ENCODE results near the gene SH3BP2.
A peak's percentile ranks its signal among the peaks of the same experiment; 100 is the strongest.

The SH3BP2 gene

GRCh38 chr4:2835978-2836377, 43.1 kb downstream of the SH3BP2 start:
- DNase-seq = no peak

- no peak for DNase-seq
These were observed 43.5 kb downstream of the SH3BP2 start for GRCh38 chr4:2836391-2836859.

GRCh38 chr4:2837110-2837903, 44.4 kb downstream of the SH3BP2 start:
- DNase-seq = no peak

- DNase-seq = no peak
These were observed 45.1 kb downstream of the SH3BP2 start for GRCh38 chr4:2837904-2838496.

GRCh38 chr4:2839060-2839459, 46.2 kb downstream of the SH3BP2 start:
- DNase-seq = no peak

- DNase-seq = no peak
These were observed 49.9 kb downstream of the SH3BP2 start for GRCh38 chr4:2842687-2843262.

GRCh38 chr4:2843263-2843940, 50.5 kb downstream of the SH3BP2 start, which contains the start of gene ADD1:
Gene ADD1, plus strand, starts transcription at chr4:2843844. Its CDS starts 32,072 bp downstream, at chr4:2875916.
- DNase-seq = peak; percentile 66 to 85

GRCh38 chr4:2843941-2844584, 51.2 kb downstream of the SH3BP2 start:
- no peak for DNase-seq

- no peak for DNase-seq
These were observed 53.3 kb downstream of the SH3BP2 start for GRCh38 chr4:2846172-2846571.

GRCh38 chr4:2847302-2847871, 54.5 kb downstream of the SH3BP2 start:
- DNase-seq = no peak

- no peak for DNase-seq
These were observed 55.6 kb downstream of the SH3BP2 start for GRCh38 chr4:2848449-2848848.

GRCh38 chr4:2849267-2850152, 56.6 kb downstream of the SH3BP2 start:
- no peak for DNase-seq

- no peak for DNase-seq
These were observed 58.3 kb downstream of the SH3BP2 start for GRCh38 chr4:2850966-2851798.

GRCh38 chr4:2852481-2852921, 59.6 kb downstream of the SH3BP2 start:
- no peak for DNase-seq

GRCh38 chr4:2855584-2855983, 62.7 kb downstream of the SH3BP2 start:
- no peak for DNase-seq

- no peak for DNase-seq
These were observed 63.4 kb downstream of the SH3BP2 start for GRCh38 chr4:2856266-2856665.

GRCh38 chr4:2857349-2857927, 64.6 kb downstream of the SH3BP2 start:
- no peak for DNase-seq

GRCh38 chr4:2858451-2859217, 65.7 kb downstream of the SH3BP2 start:
- no peak for DNase-seq

GRCh38 chr4:2859514-2859913, 66.6 kb downstream of the SH3BP2 start:
- DNase-seq = no peak
